GM23248 (cell line): ENCODE data around the gene SPEM2.

Source experiments
- EZH2 ChIP-seq: fragments of 200-600 bp; sonication (generic); IDR thresholded peaks from 2 replicates; pipeline ENCODE4 v1.6.1; 2018; ENCODE audit warnings: antibody characterized with exemption, mild to moderate bottlenecking; ENCODE audit not compliant: insufficient read depth, poor library complexity, severe bottlenecking
- EZH2phosphoT487 ChIP-seq: fragments of 200-600 bp; sonication (generic); IDR thresholded peaks from 2 replicates; pipeline ENCODE4 v1.6.1; 2018; ENCODE audit warnings: antibody characterized with exemption, moderate library complexity, mild to moderate bottlenecking, low read depth; ENCODE audit not compliant: insufficient read depth

DNA sequence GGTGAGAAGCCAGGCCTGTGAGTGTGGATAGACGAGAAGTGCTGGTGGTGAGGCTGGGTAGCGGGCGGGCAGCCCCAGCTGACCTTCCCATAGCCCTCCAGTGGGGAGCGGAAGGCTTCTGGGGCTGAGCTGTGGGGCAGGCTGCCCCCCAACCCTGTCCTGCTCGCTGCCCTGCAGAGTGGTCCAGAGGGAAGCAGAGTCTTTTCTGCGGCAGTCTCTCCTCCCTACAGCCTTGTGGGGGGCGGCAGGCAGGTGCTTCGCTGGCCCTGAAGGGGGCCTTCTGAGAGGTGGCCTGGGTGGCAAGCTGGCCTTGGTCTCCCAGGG, 14.0 kb upstream of the SPEM2 start:
- TF ChIP-seq EZH2phosphoT487: no peak
- TF ChIP-seq EZH2: no peak
